ENCODE data around the gene SYT2.

SYT2 gene

DNA sequence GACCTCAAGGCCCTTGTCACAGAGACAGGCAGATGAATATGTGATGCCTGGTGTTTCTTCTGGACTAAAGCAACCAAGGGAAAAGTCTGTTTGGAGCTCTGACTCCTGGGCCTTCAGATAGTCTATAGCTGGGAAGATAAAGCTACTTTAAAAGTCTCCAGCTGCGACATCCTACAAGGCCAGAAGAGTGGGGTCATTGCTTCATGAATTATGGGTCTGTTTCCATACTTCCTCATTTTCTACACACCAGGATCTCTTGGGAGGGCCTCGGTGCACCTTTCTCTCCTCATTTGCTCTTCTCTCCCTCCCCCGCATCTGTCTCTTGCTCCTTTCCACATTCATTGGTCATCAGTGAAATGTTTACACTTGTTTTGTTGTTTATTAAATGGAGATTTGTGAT lies 44.8 kb downstream of the SYT2 start:
- FAIRE-seq = no peak
- TF ChIP-seq POU2F2 (IDR thresholded peaks at IDR 0.05; ENCODE audit: low read depth, low read length) = no peak
- TF ChIP-seq TAF1 (IDR thresholded peaks at IDR 0.05; ENCODE audit: low read depth, low read length) = no peak
- no peak for TF ChIP-seq PAX5 (IDR thresholded peaks at IDR 0.05; ENCODE audit: insufficient read depth, low read length, severe bottlenecking)
- no peak for TF ChIP-seq POLR2AphosphoS5 (IDR thresholded peaks at IDR 0.05; ENCODE audit: low read depth, low read length)
- TF ChIP-seq POLR2A (IDR thresholded peaks at IDR 0.05; ENCODE audit: low read depth, low read length) = no peak
- no peak for TF ChIP-seq SPI1 (IDR thresholded peaks at IDR 0.05; ENCODE audit: low read depth, low read length)
- DNase-seq (ENCODE audit: insufficient read length, low spot score) = no peak

- no peak for FAIRE-seq
- TF ChIP-seq SPI1 (IDR thresholded peaks at IDR 0.05; ENCODE audit: low read depth, low read length) (no peak), TAF1 (IDR thresholded peaks at IDR 0.05; ENCODE audit: low read depth, low read length) (no peak), PAX5 (IDR thresholded peaks at IDR 0.05; ENCODE audit: insufficient read depth, low read length, severe bottlenecking) (no peak), POLR2AphosphoS5 (IDR thresholded peaks at IDR 0.05; ENCODE audit: low read depth, low read length) (no peak), POU2F2 (IDR thresholded peaks at IDR 0.05; ENCODE audit: low read depth, low read length) (no peak), POLR2A (IDR thresholded peaks at IDR 0.05; ENCODE audit: low read depth, low read length) (no peak)
- no peak for DNase-seq (ENCODE audit: insufficient read length, low spot score)
Observed at GRCh38 chr1:202664083-202664482, 46.2 kb downstream of the SYT2 start.

DNA sequence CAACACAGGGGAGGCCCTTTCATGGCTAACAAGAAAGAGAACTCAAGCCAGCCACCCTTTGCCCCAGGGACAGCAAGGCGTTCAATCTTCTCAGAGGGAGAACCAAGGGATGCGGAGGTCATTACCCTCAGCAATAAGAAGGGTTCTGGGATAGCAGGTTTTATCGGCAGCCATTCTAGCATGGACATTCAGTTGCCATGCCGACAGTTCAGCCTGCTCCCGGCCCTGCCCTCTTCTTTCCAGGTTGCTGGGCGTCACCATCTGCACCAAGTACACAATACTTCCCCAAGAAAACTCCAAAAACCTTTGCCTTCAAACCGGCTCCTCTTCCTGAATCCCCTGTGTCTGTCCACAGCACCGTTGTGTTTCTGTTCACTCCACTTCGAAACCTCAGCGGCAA lies 47.1 kb downstream of the SYT2 start:
- no peak for FAIRE-seq
- no peak for DNase-seq (ENCODE audit: insufficient read length, low spot score)
- TF ChIP-seq SPI1 (IDR thresholded peaks at IDR 0.05; ENCODE audit: low read depth, low read length) (no peak), POLR2AphosphoS5 (IDR thresholded peaks at IDR 0.05; ENCODE audit: low read depth, low read length) (no peak), POU2F2 (IDR thresholded peaks at IDR 0.05; ENCODE audit: low read depth, low read length) (no peak), TAF1 (IDR thresholded peaks at IDR 0.05; ENCODE audit: low read depth, low read length) (no peak), PAX5 (IDR thresholded peaks at IDR 0.05; ENCODE audit: insufficient read depth, low read length, severe bottlenecking) (no peak), POLR2A (IDR thresholded peaks at IDR 0.05; ENCODE audit: low read depth, low read length) (no peak)

DNA sequence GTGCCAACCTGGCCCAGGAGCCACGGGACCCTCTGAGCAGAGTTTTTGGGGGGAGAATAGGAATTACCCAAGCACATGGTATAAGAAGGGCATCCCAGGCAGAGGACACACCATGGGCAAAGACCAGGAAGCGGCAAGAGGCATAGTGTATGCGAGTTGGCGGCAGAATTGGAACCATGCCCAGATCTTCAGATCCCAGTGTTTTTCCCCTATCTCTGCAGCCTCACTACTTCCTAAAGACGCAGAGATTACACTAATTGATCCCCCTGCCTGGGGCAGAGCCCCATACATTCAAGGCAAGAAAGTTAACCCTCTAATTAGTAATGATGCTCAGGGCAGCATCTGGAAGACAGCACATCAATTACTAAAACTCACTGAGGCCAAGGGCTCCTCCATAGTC lies 48.2 kb downstream of the SYT2 start:
- FAIRE-seq = no peak
- DNase-seq (ENCODE audit: insufficient read length, low spot score) = no peak
- TF ChIP-seq SPI1 (IDR thresholded peaks at IDR 0.05; ENCODE audit: low read depth, low read length) (no peak), PAX5 (IDR thresholded peaks at IDR 0.05; ENCODE audit: insufficient read depth, low read length, severe bottlenecking) (no peak), POU2F2 (IDR thresholded peaks at IDR 0.05; ENCODE audit: low read depth, low read length) (no peak), POLR2A (IDR thresholded peaks at IDR 0.05; ENCODE audit: low read depth, low read length) (no peak), TAF1 (IDR thresholded peaks at IDR 0.05; ENCODE audit: low read depth, low read length) (no peak), POLR2AphosphoS5 (IDR thresholded peaks at IDR 0.05; ENCODE audit: low read depth, low read length) (no peak)

DNA sequence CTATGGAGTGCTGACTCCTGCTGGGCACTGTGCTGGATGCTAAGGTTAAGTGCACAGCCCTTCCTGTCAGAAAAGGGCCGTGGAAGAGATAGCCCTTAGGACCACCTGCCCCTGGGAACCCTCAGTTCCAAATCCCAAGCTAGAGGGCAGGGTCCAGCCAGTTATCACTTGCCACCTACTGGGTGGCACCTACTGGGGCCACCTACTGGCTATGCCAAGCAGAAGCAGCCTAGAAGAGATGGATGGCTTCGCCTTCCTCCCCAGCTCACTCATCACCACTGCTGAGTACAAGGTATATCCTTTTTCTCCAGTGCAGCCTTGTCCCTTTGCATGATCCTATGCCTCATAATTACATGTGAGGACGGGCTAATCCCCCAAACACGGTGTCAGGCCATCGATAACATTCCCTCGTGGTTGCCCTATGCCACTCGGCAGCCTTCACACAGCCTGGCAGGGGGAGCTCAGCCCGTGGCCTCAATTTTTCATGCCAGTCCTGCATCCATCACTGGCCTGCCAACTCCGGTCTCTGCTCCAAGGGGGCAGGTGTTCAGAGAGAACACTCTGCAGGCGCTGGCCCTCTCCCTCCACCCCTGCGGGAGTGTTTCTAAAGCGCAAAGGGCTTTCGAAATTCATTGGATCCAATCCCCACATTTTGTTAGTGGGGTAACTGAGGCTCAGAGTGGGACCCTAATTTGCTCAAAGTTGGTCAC lies 49.0 kb downstream of the SYT2 start:
- TF ChIP-seq POLR2A (IDR thresholded peaks at IDR 0.05; ENCODE audit: low read depth, low read length) (no peak), POLR2AphosphoS5 (IDR thresholded peaks at IDR 0.05; ENCODE audit: low read depth, low read length) (no peak), POU2F2 (IDR thresholded peaks at IDR 0.05; ENCODE audit: low read depth, low read length) (no peak), PAX5 (IDR thresholded peaks at IDR 0.05; ENCODE audit: insufficient read depth, low read length, severe bottlenecking) (no peak), SPI1 (IDR thresholded peaks at IDR 0.05; ENCODE audit: low read depth, low read length) (no peak), TAF1 (IDR thresholded peaks at IDR 0.05; ENCODE audit: low read depth, low read length) (no peak)
- DNase-seq (ENCODE audit: insufficient read length, low spot score) (no peak), FAIRE-seq (peak; percentile 72)

- DNase-seq (ENCODE audit: insufficient read length, low spot score) (no peak), FAIRE-seq (no peak)
- TF ChIP-seq POU2F2 (IDR thresholded peaks at IDR 0.05; ENCODE audit: low read depth, low read length) (no peak), SPI1 (IDR thresholded peaks at IDR 0.05; ENCODE audit: low read depth, low read length) (no peak), POLR2A (IDR thresholded peaks at IDR 0.05; ENCODE audit: low read depth, low read length) (no peak), PAX5 (IDR thresholded peaks at IDR 0.05; ENCODE audit: insufficient read depth, low read length, severe bottlenecking) (no peak), TAF1 (IDR thresholded peaks at IDR 0.05; ENCODE audit: low read depth, low read length) (no peak), POLR2AphosphoS5 (IDR thresholded peaks at IDR 0.05; ENCODE audit: low read depth, low read length) (no peak)
Observed at GRCh38 chr1:202659974-202660373, 50.3 kb downstream of the SYT2 start.

GRCh38 chr1:202659541-202659940 lies 50.7 kb downstream of the SYT2 start:
- TF ChIP-seq POU2F2 (IDR thresholded peaks at IDR 0.05; ENCODE audit: low read depth, low read length) = no peak
- TF ChIP-seq PAX5 (IDR thresholded peaks at IDR 0.05; ENCODE audit: insufficient read depth, low read length, severe bottlenecking) = no peak
- TF ChIP-seq SPI1 (IDR thresholded peaks at IDR 0.05; ENCODE audit: low read depth, low read length) = no peak
- TF ChIP-seq TAF1 (IDR thresholded peaks at IDR 0.05; ENCODE audit: low read depth, low read length) = no peak
- no peak for TF ChIP-seq POLR2AphosphoS5 (IDR thresholded peaks at IDR 0.05; ENCODE audit: low read depth, low read length)
- TF ChIP-seq POLR2A (IDR thresholded peaks at IDR 0.05; ENCODE audit: low read depth, low read length) = no peak
- FAIRE-seq (no peak), DNase-seq (ENCODE audit: insufficient read length, low spot score) (no peak)

- TF ChIP-seq PAX5 (IDR thresholded peaks at IDR 0.05; ENCODE audit: insufficient read depth, low read length, severe bottlenecking) (no peak), SPI1 (IDR thresholded peaks at IDR 0.05; ENCODE audit: low read depth, low read length) (no peak), POLR2AphosphoS5 (IDR thresholded peaks at IDR 0.05; ENCODE audit: low read depth, low read length) (no peak)
- no peak for FAIRE-seq
Observed at GRCh38 chr1:202658769-202659168, 51.5 kb downstream of the SYT2 start.

DNA sequence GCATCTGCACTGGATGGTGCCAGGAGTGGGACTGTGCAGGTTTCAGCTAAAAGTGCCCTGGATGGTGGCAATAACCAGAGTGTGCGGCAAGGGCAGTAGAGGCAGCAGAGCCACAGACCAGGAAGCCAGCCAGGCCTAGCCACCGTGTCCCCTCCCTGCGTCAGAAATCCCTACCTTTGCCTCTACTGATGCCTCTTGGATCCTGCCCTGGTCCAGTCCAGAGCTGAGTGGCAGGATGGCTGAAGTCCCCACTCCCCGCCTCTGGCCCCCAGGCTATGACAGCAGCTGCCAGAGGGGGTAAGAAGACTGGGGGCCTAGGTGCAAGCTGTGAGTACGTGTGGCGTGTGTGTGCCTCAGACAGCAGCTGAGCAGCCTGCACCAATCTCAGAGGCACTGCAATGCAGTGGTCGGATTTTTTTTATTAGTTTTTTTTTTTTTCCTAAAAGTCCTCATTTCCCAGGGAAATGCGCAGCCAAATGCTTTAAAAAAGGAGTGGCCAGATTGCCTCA lies 51.9 kb downstream of the SYT2 start:
- FAIRE-seq (no peak), DNase-seq (ENCODE audit: insufficient read length, low spot score) (no peak)
- TF ChIP-seq POLR2A (IDR thresholded peaks at IDR 0.05; ENCODE audit: low read depth, low read length) (no peak), POU2F2 (IDR thresholded peaks at IDR 0.05; ENCODE audit: low read depth, low read length) (no peak), POLR2AphosphoS5 (IDR thresholded peaks at IDR 0.05; ENCODE audit: low read depth, low read length) (no peak), SPI1 (IDR thresholded peaks at IDR 0.05; ENCODE audit: low read depth, low read length) (no peak), TAF1 (IDR thresholded peaks at IDR 0.05; ENCODE audit: low read depth, low read length) (no peak), PAX5 (IDR thresholded peaks at IDR 0.05; ENCODE audit: insufficient read depth, low read length, severe bottlenecking) (no peak)

More at GRCh38 chr1:202658769-202659168, 51.5 kb downstream of the SYT2 start:
- no peak for DNase-seq (ENCODE audit: insufficient read length, low spot score)

All from GM12891 (cell line).